Epithelial cell of proximal tubule (primary cell): ENCODE measurements around the gene SULT2A1. TPM values are rescaled to one million over a fixed set of nuclear protein-coding genes. Genes with fewer than 3 reads are reported as not detected.
"Not testable (repeated sequence)": the region's sequence is repeated elsewhere in the genome, so short reads cannot be mapped to it uniquely, and the experiment has no call there.

Experiments
- DNase-seq: peaks from one replicate; pipeline ENCODE4 v3.0.0-alpha.2; 2011; ENCODE audit warnings: low read depth
- H3K4me3 ChIP-seq: 2 replicates; pipeline ENCODE4 v1.5.1; 2011; ENCODE audit warnings: low read depth, mild to moderate bottlenecking, low read length
- CTCF ChIP-seq: conservative IDR thresholded peaks from 2 replicates; pipeline ENCODE4 v1.5.1; 2012; ENCODE audit warnings: low read depth, mild to moderate bottlenecking, low read length
- total RNA-seq: library from RNA; depleted of rRNA; stranded (reverse); fragments of >200 nt; gene quantifications from 2 replicates; pipeline ENCODE4 v1.2.3, GENCODE V29; 2015

Gene SULT2A1
- total RNA-seq, 1 donor from 2014 or later, result not detected

DNA sequence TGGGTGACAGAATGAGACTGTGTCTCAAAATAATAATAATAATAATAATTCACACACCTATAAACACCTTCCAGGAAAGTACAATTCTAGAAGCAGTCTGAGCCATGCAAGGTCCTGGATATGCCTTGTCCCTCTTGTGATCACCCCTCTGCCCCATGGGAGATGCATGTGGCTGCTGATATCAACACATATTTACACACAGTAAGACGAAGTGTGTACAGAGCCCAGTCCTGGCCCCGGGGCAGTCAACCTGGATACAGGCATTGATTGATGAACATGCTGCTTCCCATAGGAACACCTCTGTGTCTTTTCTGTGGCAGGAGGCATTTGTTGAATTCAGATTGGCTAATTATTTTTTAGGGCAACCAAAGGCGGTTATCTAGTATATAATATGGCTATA lies 3.2 kb downstream of the SULT2A1 start:
- no peak overlapping the region for H3K4me3 ChIP-seq
- no peak for TF ChIP-seq CTCF
- no peak for DNase-seq

DNA sequence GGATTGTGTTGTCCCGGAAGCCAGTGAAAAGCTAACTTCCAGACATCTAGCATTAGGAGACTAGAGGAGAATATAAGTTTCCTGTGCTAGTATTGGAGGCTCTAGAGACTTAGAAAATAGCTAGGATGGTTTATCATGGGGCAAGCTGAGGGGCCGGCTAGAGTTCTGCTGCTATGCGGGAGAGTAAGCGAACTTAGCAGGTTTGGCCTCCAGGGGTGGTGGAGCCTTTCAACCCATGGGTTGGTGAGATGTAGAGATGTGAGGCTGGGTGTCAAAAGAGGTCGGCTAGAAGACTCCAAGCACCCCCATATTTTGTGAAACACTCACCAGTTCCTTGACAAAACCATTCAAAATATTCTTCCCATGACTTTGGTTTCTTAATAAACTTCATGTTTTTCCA lies 4.4 kb downstream of the SULT2A1 start:
- TF ChIP-seq CTCF, result no peak
- DNase-seq, result no peak
- no peak overlapping the region for H3K4me3 ChIP-seq

DNA sequence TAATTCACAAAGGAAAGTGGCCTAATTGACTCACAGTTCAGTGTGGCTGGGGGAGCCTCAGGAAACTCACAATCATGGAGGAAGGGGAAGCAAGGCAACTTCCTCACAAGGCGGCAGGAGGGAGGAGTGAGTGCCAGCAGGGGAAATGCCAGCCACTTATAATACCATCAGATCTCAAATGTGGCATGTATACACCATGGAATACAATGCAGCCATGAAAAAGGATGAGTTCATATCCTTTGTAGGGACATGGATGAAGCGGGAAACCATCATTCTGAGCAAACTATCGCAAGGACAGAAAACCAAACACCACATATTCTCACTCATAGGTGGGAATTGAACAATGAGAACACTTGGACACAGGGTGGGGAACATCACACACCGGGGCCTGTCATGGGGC lies 6.7 kb downstream of the SULT2A1 start:
- not testable (repeated sequence) for H3K4me3 ChIP-seq, DNase-seq

DNA sequence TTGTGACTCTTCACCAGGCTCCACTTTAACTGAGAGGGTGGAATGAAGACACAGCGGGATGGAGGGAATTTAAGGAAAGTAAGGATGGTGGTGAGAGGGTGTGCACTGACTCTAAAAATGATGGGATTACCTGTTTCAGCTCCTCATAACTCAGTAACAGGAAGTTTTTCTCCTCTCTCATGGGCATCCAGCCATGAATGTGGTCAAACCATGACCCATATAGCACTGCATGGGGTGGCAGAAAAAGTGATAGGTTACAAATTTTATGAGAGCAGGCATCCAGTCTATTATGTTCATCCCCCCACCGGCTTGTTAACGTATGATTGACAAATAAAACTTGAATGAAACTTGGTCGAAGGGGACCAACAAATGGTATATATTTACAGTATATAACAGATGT lies 7.2 kb downstream of the SULT2A1 start:
- TF ChIP-seq CTCF, result no peak
- DNase-seq, result no peak

DNA sequence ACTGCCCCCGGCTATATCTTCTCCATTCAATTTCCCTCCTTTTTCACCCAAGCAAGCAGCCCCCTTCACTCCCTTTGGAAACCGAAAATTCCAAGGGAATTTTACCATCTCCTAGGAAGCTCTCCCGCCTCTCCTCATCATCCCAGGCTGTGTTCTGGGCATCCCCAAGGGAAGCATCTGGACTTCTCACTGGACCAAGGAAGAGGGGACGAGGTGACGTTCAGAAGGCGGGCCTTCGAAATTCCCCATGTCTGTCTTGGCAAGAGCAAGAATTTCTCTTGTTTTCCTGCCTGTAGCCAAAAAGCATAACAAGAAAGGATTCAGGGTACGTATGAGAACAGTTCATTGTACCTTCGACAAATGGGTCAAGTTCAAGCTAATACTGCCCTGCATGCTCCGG lies 20.9 kb downstream of the SULT2A1 start:
- no peak overlapping the region for H3K4me3 ChIP-seq
- TF ChIP-seq CTCF, result no peak
- no peak for DNase-seq

More for the DNA sequence above, 7.2 kb downstream of the SULT2A1 start:
- H3K4me3 ChIP-seq, result no peak overlapping the region

DNA sequence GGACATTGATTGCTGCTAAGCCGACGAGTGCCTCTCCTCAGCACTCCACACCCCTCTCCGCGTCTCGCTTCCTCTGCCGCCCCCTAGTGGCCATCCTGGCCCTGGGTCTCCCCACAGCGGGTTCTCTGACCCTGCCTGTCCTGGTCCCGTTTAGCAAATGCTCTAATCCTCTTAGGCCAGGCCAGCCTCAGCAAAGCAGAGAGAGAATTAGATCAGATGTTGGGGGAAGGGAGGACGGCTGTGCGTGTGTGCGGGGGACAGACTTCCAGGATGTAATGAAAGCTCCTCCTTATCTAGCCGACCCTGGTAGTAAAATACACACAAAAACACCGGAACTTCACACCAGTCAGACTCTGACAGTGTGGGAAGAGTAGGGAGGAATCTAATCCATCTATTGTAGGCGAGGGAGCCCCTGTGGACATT lies 22.6 kb downstream of the SULT2A1 start:
- no peak overlapping the region for H3K4me3 ChIP-seq
- no peak for DNase-seq
- TF ChIP-seq CTCF, result peak; percentile 98

- no peak for TF ChIP-seq CTCF
- DNase-seq, result no peak
- no peak overlapping the region for H3K4me3 ChIP-seq
Measured at GRCh38 chr19:47861630-47862029, 24.5 kb downstream of the SULT2A1 start.
